ENCODE results near the gene HTR1B. TPM values are rescaled to one million over a fixed set of nuclear protein-coding genes. Genes with fewer than 3 reads are reported as not detected.

Gene HTR1B
- total and polyA plus RNA-seq, 3 donors from 2014 or later: 0.80 to 4.7 (median 2.5) TPM

- no peak for DNase-seq
- no peaks in the 10 kb centered on the region for H3K4me1 ChIP-seq
- intact Hi-C loops (cut with DNase I; ENCODE audit: low total_unique reads): no loop called here
- no peaks in the 10 kb centered on the region for H3K36me3 ChIP-seq (ENCODE audit: low read depth, missing control alignments)
- no peaks in the 10 kb centered on the region for H3K27me3 ChIP-seq
- H3K4me3 ChIP-seq: no peak overlapping the region
- H3K27ac ChIP-seq: no peak overlapping the region
- no peaks in the 10 kb centered on the region for H3K9me3 ChIP-seq
- TF ChIP-seq CTCF (IDR thresholded peaks at IDR 0.05) (no peak), POLR2A (IDR thresholded peaks at IDR 0.05) (no peak)
- WGBS, 2 donors: 83 to 85% methylated on average over 1 of the region's 1 CpG
These were observed 24.6 kb upstream of the HTR1B start for GRCh38 chr6:77487808-77488425.

GRCh38 chr6:77482981-77483380 is 19.7 kb upstream of the HTR1B start:
- no peak overlapping the region for H3K27ac ChIP-seq
- H3K27me3 ChIP-seq: no peaks in the 10 kb centered on the region
- H3K4me3 ChIP-seq: no peak overlapping the region
- no peaks in the 10 kb centered on the region for H3K4me1 ChIP-seq
- 75 to 100% methylated on average over 1 of the region's 1 CpG for WGBS, 2 donors
- intact Hi-C loops (cut with DNase I; ENCODE audit: low total_unique reads): no loop called here
- DNase-seq: no peak
- no peak for TF ChIP-seq CTCF (IDR thresholded peaks at IDR 0.05)
- TF ChIP-seq POLR2A (IDR thresholded peaks at IDR 0.05): no peak
- H3K9me3 ChIP-seq: no peaks in the 10 kb centered on the region
- H3K36me3 ChIP-seq (ENCODE audit: low read depth, missing control alignments): no peaks in the 10 kb centered on the region

GRCh38 chr6:77474973-77475372 is 11.7 kb upstream of the HTR1B start:
- TF ChIP-seq POLR2A (IDR thresholded peaks at IDR 0.05) (no peak), CTCF (IDR thresholded peaks at IDR 0.05) (no peak)
- H3K9me3 ChIP-seq: no peaks in the 10 kb centered on the region
- no peak overlapping the region for H3K4me3 ChIP-seq
- no peak overlapping the region for H3K27ac ChIP-seq
- no peaks in the 10 kb centered on the region for H3K36me3 ChIP-seq (ENCODE audit: low read depth, missing control alignments)
- no peak for DNase-seq
- intact Hi-C loops (cut with DNase I; ENCODE audit: low total_unique reads): no loop called here
- WGBS, 2 donors: 77 to 90% methylated on average over 10 of the region's 10 CpGs
- H3K27me3 ChIP-seq: no peaks in the 10 kb centered on the region
- H3K4me1 ChIP-seq: no peaks in the 10 kb centered on the region

- DNase-seq: no peak
- H3K27ac ChIP-seq: no peak overlapping the region
- intact Hi-C loops (cut with DNase I; ENCODE audit: low total_unique reads): no loop called here
- no peak for TF ChIP-seq POLR2A (IDR thresholded peaks at IDR 0.05)
- TF ChIP-seq CTCF (IDR thresholded peaks at IDR 0.05): no peak
- H3K27me3 ChIP-seq: no peaks in the 10 kb centered on the region
- no peaks in the 10 kb centered on the region for H3K9me3 ChIP-seq
- 70 to 84% methylated on average over 7 of the region's 7 CpGs for WGBS, 2 donors
- H3K36me3 ChIP-seq (ENCODE audit: low read depth, missing control alignments): no peaks in the 10 kb centered on the region
- no peak overlapping the region for H3K4me3 ChIP-seq
- H3K4me1 ChIP-seq: no peaks in the 10 kb centered on the region
These were observed 11.1 kb upstream of the HTR1B start for GRCh38 chr6:77474286-77474956.

- no peak overlapping the region for H3K4me3 ChIP-seq
- no peak for TF ChIP-seq CTCF (IDR thresholded peaks at IDR 0.05)
- TF ChIP-seq POLR2A (IDR thresholded peaks at IDR 0.05): no peak
- WGBS, 2 donors: 88 to 94% methylated on average over 1 of the region's 1 CpG
- intact Hi-C loops (cut with DNase I; ENCODE audit: low total_unique reads): no loop called here
- H3K27me3 ChIP-seq: no peaks in the 10 kb centered on the region
- H3K27ac ChIP-seq: no peak overlapping the region
- DNase-seq: no peak
- H3K4me1 ChIP-seq: no peaks in the 10 kb centered on the region
- H3K9me3 ChIP-seq: no peaks in the 10 kb centered on the region
- H3K36me3 ChIP-seq (ENCODE audit: low read depth, missing control alignments): no peaks in the 10 kb centered on the region
These were observed 7.7 kb upstream of the HTR1B start for GRCh38 chr6:77470983-77471382.

All from testis (tissue), 3 donors.